ENCODE results near the gene KLK11.
"Not testable (repeated sequence)": the region's sequence is repeated elsewhere in the genome, so short reads cannot be mapped to it uniquely, and the experiment has no call there.

Gene KLK11

GRCh38 chr19:51002542-51003311, 23.7 kb downstream of the KLK11 start:
- DNase-seq: no peak

GRCh38 chr19:51002089-51002532, 24.3 kb downstream of the KLK11 start:
- DNase-seq: no peak

GRCh38 chr19:51001515-51001914, 24.9 kb downstream of the KLK11 start, which contains the start of gene KLK8:
KLK8 (minus strand) TSS chr19:51001604; CDS start chr19:51001167, 437 bp downstream.
- no peak for DNase-seq

- DNase-seq: no peak
Observed at GRCh38 chr19:51000981-51001380, 25.4 kb downstream of the KLK11 start.

- DNase-seq: no peak
Observed at GRCh38 chr19:51000426-51000825, 26.0 kb downstream of the KLK11 start.

GRCh38 chr19:50998686-50999085, 27.7 kb downstream of the KLK11 start:
- no peak for DNase-seq

- DNase-seq: no peak
Observed at GRCh38 chr19:50998061-50998460, 28.4 kb downstream of the KLK11 start.

- DNase-seq: no peak
Observed at GRCh38 chr19:50994129-50994528, 32.3 kb downstream of the KLK11 start.

GRCh38 chr19:50992666-50993035, 33.8 kb downstream of the KLK11 start:
- DNase-seq: no peak

GRCh38 chr19:50984416-50984815, 42.0 kb downstream of the KLK11 start:
- not testable (repeated sequence) for DNase-seq

GRCh38 chr19:50983625-50984292, 42.7 kb downstream of the KLK11 start, which contains the start of gene KLK7:
KLK7 (minus strand) TSS chr19:50983917; CDS start chr19:50982399, 1,518 bp downstream.
- DNase-seq: no peak

GRCh38 chr19:50982186-50982585, 44.2 kb downstream of the KLK11 start:
- no peak for DNase-seq

GRCh38 chr19:50981587-50982146, 44.7 kb downstream of the KLK11 start:
- no peak for DNase-seq

- no peak for DNase-seq
Observed at GRCh38 chr19:50980208-50980607, 46.2 kb downstream of the KLK11 start.

GRCh38 chr19:50979758-50980157, 46.7 kb downstream of the KLK11 start:
- DNase-seq: no peak

- DNase-seq: no peak
Observed at GRCh38 chr19:50978772-50979390, 47.5 kb downstream of the KLK11 start.

- no peak for DNase-seq
Observed at GRCh38 chr19:50977626-50978025, 48.8 kb downstream of the KLK11 start.

GRCh38 chr19:50975766-50976165, 50.6 kb downstream of the KLK11 start:
- no peak for DNase-seq

GRCh38 chr19:50974702-50975556, 51.5 kb downstream of the KLK11 start:
- DNase-seq: no peak

GRCh38 chr19:50972795-50973376, 53.5 kb downstream of the KLK11 start:
- DNase-seq: no peak

Data from stimulated activated naive CD4-positive, alpha-beta T cell treated with Interleukin-2 at 50 U/mL for 16 hours (primary cell).